MCF 10A (cell line): ENCODE data around the gene LMX1B. TPM values are rescaled to one million over a fixed set of nuclear protein-coding genes. Genes with fewer than 3 reads are reported as not detected.

ENCODE experiments used
- BruUV-seq: library from RNA; stranded (reverse); fragments of 400-500 nt; replicated peaks from 2 replicates; lab custom pipeline; 2021; lab: Mats Ljungman, UMichigan
- CTCF ChIA-PET: fragments of 300-600 bp; sonication (Branson Sonifier 250); formaldehyde crosslinking; extraction: SDS; loops from one replicate; lab custom pipeline; 2021; ENCODE audit warnings: antibody characterized with exemption, inconsistent platforms; lab: Yijun Ruan, JAX
- POLR2A ChIA-PET: fragments of 300-600, 350-650 bp; sonication (Branson Sonifier 250); formaldehyde crosslinking; extraction: SDS; loops from one replicate; lab custom pipeline; 2020; ENCODE audit warnings: antibody characterized with exemption, inconsistent platforms; lab: Yijun Ruan, JAX
- DNase-seq: peaks from one replicate; pipeline ENCODE4 v3.0.0-alpha.2; 2018; ENCODE audit not compliant: unreplicated experiment
- H3K27ac Mint-ChIP-seq: one replicate; pipeline ENCODE4 v1.8.0; 2022; ENCODE audit warnings: mild to moderate bottlenecking, low read depth, mixed read lengths; ENCODE audit not compliant: unreplicated experiment
- H3K27me3 Mint-ChIP-seq: one replicate; pipeline ENCODE4 v1.8.0; 2022; ENCODE audit warnings: mixed read lengths; ENCODE audit not compliant: insufficient read depth, unreplicated experiment
- H3K36me3 Mint-ChIP-seq: one replicate; pipeline ENCODE4 v1.8.0; 2022; ENCODE audit warnings: mild to moderate bottlenecking, moderate library complexity, mixed read lengths; ENCODE audit not compliant: insufficient read depth, unreplicated experiment
- H3K4me1 Mint-ChIP-seq: one replicate; pipeline ENCODE4 v1.8.0; 2022; ENCODE audit warnings: mixed read lengths; ENCODE audit not compliant: insufficient read depth, unreplicated experiment
- H3K4me3 Mint-ChIP-seq: one replicate; pipeline ENCODE4 v1.8.0; 2022; ENCODE audit warnings: mild to moderate bottlenecking, moderate library complexity, mixed read lengths; ENCODE audit not compliant: unreplicated experiment
- H3K9me3 Mint-ChIP-seq: one replicate; pipeline ENCODE4 v1.8.0; 2022; ENCODE audit warnings: mixed read lengths; ENCODE audit not compliant: unreplicated experiment
- intact Hi-C: fragments of 100-400 bp; cut with micrococcal nuclease; formaldehyde crosslinking; loops from 2 replicates; pipeline ENCODE4 v1.14.1; 2022
- total RNA-seq: library from RNA; stranded (reverse); gene quantifications from 2 replicates; pipeline ENCODE4 v1.2.3, GENCODE V29; 2022
- TF ChIP-seq, protein P1 (sequence below): fragments of 200-600 bp; IDR thresholded peaks from one replicate; pipeline ENCODE4 v1.8.0; 2022; ENCODE audit warnings: antibody characterized with exemption, mild to moderate bottlenecking; ENCODE audit not compliant: unreplicated experiment

LMX1B gene
- total RNA-seq, 1 experiment from 2014 or later: 3.4 TPM

GRCh38 chr9:126692041-126692758, 78.5 kb downstream of the LMX1B start:
- DNase-seq: no peak
- H3K36me3 Mint-ChIP-seq: no peaks in the 10 kb centered on the region
- H3K27ac Mint-ChIP-seq: no peak overlapping the region
- no TSS peak for BruUV-seq
- no peaks in the 10 kb centered on the region for H3K27me3 Mint-ChIP-seq
- H3K4me3 Mint-ChIP-seq: no peak overlapping the region
- no peaks in the 10 kb centered on the region for H3K9me3 Mint-ChIP-seq
- no peaks in the 10 kb centered on the region for H3K4me1 Mint-ChIP-seq
- ChIA-PET CTCF (interaction anchor here (0.6 to 0.8 kb wide), 3 partner anchors 15 to 238 kb away, joined by 3 read pairs; no protein-coding TSS in a partner anchor), POLR2A (no interaction called here)
- intact Hi-C loops: loop anchor here (5.0 kb wide), 1 partner anchor 80 kb away; the partner anchor contains the start of gene LMX1B
- TF ChIP-seq, protein P1, sequence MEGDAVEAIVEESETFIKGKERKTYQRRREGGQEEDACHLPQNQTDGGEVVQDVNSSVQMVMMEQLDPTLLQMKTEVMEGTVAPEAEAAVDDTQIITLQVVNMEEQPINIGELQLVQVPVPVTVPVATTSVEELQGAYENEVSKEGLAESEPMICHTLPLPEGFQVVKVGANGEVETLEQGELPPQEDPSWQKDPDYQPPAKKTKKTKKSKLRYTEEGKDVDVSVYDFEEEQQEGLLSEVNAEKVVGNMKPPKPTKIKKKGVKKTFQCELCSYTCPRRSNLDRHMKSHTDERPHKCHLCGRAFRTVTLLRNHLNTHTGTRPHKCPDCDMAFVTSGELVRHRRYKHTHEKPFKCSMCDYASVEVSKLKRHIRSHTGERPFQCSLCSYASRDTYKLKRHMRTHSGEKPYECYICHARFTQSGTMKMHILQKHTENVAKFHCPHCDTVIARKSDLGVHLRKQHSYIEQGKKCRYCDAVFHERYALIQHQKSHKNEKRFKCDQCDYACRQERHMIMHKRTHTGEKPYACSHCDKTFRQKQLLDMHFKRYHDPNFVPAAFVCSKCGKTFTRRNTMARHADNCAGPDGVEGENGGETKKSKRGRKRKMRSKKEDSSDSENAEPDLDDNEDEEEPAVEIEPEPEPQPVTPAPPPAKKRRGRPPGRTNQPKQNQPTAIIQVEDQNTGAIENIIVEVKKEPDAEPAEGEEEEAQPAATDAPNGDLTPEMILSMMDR: no peak

GRCh38 chr9:126692759-126693427, 79.2 kb downstream of the LMX1B start:
- ChIA-PET CTCF (no interaction called here), POLR2A (no interaction called here)
- Mint-ChIP-seq H3K36me3 (no peaks in the 10 kb centered on the region), H3K9me3 (no peaks in the 10 kb centered on the region), H3K4me3 (no peak overlapping the region), H3K27ac (no peak overlapping the region), H3K4me1 (no peaks in the 10 kb centered on the region), H3K27me3 (no peaks in the 10 kb centered on the region)
- intact Hi-C loops: loop anchor here (5.0 kb wide), 1 partner anchor 81 kb away; the partner anchor contains the start of gene LMX1B
- TF ChIP-seq, protein P1: no peak
- BruUV-seq: no TSS peak
- no peak for DNase-seq

DNA sequence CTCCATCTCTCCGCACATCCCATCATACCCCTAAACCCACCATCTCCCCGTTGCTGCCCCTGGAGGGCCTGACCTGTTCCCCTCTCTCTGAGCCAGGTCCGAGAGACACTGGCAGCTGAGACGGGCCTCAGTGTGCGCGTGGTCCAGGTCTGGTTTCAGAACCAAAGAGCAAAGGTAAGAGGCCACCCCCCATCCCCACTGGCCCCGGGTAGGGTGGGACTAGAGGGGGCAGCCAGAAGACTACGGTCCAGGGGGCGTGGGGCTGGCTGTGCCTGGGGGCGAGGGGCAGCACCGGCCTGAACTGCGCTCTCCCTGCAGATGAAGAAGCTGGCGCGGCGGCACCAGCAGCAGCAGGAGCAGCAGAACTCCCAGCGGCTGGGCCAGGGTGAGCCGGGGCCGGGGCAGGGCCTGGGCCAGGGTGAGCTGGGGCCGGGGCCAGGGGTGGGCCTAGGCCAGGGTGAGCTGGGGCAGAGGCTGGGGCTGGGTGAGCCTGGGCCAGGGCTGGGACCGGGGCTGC, 79.8 kb downstream of the LMX1B start:
- Mint-ChIP-seq H3K4me1 (no peaks in the 10 kb centered on the region), H3K27ac (no peak overlapping the region), H3K9me3 (no peaks in the 10 kb centered on the region), H3K4me3 (no peak overlapping the region), H3K36me3 (no peaks in the 10 kb centered on the region), H3K27me3 (no peaks in the 10 kb centered on the region)
- no peak for DNase-seq
- no TSS peak for BruUV-seq
- POLR2A ChIA-PET: no interaction called here
- TF ChIP-seq, protein P1: no peak
- CTCF ChIA-PET: interaction anchor here (1.2 to 2.4 kb wide), 2 partner anchors 9 to 13 kb away, joined by 6 to 22 read pairs; no protein-coding TSS in a partner anchor
- intact Hi-C loops: loop anchor here (5.0 kb wide), 1 partner anchor 81 kb away; the partner anchor contains the start of gene LMX1B
